GM18907 (cell line): ENCODE results near the gene PRSS58.

Experiments
- ATAC-seq: cut with Tn5 transposase; IDR thresholded peaks from one replicate; pipeline ENCODE4 v1.9.1; 2021; ENCODE audit warnings: mild to moderate bottlenecking, moderate library complexity; ENCODE audit not compliant: unreplicated experiment

PRSS58 gene

GRCh38 chr7:142228537-142229104, 29.2 kb downstream of the PRSS58 start:
- ATAC-seq, result no peak
